ENCODE results near the gene CHRM5. TPM values are rescaled to one million over a fixed set of nuclear protein-coding genes. Genes with fewer than 3 reads are reported as not detected.
A peak's percentile ranks its signal among the peaks of the same experiment; 100 is the strongest.

The CHRM5 gene
- polyA plus RNA-seq, 10 donors, result 0.03 to 0.25 (median 0.11) TPM; not detected in 1

DNA sequence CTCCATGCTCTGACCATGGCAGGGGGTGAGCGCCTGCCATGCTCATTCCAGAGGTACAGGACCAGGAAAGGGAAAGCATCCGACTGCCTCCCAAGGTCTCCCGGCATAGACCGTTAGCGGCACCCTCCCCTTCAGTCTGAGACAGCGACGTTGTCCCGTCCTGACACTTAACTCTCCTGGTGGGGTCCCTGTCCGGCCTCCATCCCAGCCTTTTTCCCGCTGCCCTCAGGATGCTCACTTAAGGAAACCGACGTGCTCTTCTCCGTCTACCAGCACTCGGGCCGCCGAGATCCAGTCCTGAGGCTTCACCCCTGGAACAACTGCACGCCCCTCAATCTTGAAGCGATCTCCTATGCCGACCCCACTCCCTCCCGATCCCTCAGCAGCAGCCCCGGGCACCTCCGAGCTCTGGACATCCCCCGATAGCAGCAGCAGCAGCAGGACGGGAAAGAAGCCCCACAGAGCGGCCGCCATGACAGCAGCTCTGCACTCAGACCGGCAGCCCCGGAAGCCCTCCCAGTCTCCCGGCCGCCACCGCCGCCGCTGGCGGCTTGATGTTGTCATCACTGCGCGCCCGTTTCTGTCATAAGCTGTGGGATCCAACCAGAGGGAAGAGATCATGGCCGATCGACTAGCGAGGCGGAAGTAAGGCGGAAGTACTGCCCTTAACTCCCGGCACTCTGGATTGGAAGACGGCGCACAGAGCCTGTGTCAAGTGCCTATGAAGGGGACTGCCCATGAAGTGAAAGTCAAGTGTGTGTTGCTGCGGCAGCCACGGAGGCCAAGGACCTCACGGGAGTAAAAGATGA is 133.3 kb downstream of the CHRM5 start, which contains the start of the genes EMC7 and PGBD4:
TSS of gene EMC7 (minus strand) at position 497 of the 809 bp plus-strand sequence. CDS start at position 474, 23 bp downstream.
TSS of gene PGBD4 (plus strand) at position 718 of the 809 bp plus-strand sequence. CDS start 449 bp downstream, outside the sequence.
- peak; percentile 99 to 100 (median 99) for DNase-seq

- no peak for DNase-seq
These were observed 134.1 kb downstream of the CHRM5 start for GRCh38 chr15:34102175-34102925.

DNA sequence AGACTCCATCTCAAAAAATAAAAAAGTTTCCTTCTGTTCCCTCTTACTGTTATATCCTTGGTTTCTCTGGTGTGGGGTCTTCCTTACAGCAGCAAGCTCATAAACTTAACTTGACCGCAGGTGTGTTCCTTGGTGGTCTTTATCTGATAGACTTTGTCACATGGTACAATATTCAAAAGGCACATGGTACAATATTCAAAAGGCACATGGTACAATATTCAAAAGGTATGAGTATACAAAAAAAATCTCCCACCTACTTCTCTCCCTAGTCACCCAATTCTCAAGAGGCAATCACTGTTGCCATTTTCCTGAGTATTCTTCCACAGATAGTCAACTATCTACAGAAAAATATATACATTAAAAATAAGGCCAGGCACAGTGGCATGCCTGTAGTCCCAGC is 138.1 kb downstream of the CHRM5 start:
- DNase-seq, result no peak

- no peak for DNase-seq
These were observed 139.0 kb downstream of the CHRM5 start for GRCh38 chr15:34107315-34107714.

DNA sequence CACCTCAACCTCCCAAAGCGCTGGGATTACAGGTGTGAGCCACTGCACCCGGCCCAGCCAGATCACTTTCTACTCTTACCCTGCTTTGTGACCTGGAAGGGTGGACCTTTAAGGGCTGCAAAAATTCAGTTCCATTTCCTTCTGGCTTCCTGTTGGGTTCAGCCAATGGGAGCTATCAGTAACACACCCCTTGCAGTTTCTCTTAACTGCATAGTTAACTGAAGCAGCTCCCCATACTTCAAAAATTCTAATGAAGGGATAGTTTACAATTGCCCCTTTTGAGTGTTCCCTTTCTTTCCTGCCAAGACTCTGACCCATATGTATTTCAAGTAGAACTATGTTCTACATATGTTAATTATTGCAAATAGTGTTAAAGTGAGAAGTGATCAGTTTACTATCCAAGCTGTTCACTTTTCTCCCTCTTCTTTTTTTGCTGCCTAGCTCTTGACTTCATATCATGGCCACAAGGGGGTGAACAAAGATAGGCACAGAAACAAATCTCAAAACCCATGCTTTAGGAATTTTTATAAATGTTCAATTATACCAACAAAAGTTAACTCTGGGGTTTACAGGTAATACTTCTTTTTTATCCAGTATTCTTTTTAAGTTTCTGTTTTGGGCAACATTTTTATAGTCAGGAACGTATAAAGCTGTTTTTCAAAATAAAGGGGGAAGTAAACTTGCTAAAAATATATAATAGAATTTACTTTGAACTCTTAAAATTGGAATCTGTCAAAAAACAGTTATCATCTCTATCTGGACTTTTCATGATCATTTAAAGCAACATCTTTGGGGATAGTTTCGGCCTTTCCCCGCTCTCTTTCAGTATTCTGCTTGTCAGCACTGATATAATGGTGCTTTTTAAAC is 141.7 kb downstream of the CHRM5 start:
- peak in 2 of 3 donors; percentile 38 to 47 for DNase-seq

DNA sequence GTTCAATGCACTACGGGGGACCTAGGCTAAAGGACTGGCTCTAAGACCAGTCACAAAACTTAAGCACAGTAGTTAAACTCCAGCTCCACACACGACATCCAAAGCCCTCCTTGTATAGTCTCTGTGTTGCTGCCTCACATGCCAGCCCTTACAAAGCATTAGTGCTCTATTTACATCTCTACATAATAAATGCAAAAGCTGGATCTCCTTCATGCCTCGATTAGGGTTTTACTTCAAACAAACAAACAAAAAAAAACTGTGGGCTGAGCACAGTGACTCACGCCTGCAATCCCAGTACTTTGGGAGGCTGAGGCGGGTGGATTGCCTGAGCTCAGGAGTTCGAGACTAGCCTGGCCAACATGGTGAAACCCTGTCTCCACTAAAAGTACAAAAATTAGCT is 143.2 kb downstream of the CHRM5 start:
- no peak for DNase-seq

GRCh38 chr15:34114215-34114614 is 145.9 kb downstream of the CHRM5 start:
- no peak for DNase-seq

DNA sequence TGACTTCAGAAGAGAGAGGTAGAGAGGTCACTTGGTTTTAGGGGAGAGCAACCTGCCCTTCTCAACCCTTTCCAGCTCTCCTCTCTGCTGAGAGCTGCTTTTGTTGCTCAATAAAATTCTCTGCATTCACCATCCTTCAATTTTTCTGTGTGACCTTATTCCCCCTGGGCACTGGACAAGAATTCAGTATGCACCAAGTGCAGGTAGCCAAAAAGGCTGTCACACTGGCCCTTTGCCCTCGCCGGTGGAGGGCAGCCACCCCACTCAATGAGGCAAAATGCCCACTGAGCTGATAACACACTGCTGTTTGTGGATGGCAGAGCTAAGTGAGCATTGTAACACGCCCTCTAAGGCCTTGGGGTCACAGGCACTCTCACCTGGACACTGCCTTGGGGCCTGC is 146.4 kb downstream of the CHRM5 start:
- no peak for DNase-seq

DNA sequence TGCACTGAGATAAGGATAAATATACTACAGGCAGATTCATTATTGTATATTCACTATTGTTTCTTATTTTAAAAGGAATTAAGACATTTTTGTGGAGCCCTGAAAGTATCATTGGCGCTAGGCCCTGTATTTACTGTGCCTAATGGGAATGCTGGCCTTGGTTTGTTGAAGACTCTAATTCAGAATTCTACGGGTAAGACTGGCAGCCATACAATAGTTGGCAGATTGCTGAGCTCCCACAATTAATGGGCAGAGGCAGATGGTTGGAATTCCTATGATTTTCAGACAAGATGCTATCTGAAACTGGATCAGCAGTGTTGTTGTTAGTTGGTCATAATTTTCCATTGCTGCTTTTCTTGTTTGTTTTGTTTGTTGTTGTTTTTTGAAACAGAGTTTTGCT is 148.3 kb downstream of the CHRM5 start:
- peak in 2 of 3 donors; percentile 12 to 34 for DNase-seq

Other genes starting within 250 kb of the CHRM5 start
- 10 to 100 TPM; 16.8 to 28.2 (median 21.7) TPM for gene AVEN, start 70.7 kb downstream of the CHRM5 start, polyA plus RNA-seq (ENCODE audit: insufficient read length in 10 of 10)
- gene EMC7, start 133.4 kb downstream of the CHRM5 start, polyA plus RNA-seq (ENCODE audit: insufficient read length in 10 of 10), result 10 to 100 TPM; 43.8 to 55.4 (median 53.3) TPM
- 1 to 10 TPM; 1.3 to 2.3 (median 1.5) TPM for gene PGBD4, start 133.6 kb downstream of the CHRM5 start, polyA plus RNA-seq (ENCODE audit: insufficient read length in 10 of 10)
- 100 to 1,000 TPM in 5 of 10 donors, 10 to 100 TPM in 5; 59.8 to 146 (median 97.4) TPM for gene KATNBL1, start 241.6 kb downstream of the CHRM5 start, polyA plus RNA-seq (ENCODE audit: insufficient read length in 10 of 10)